Kidney (tissue), 14 donors: ENCODE results near the gene HTRA3. TPM values are rescaled to one million over a fixed set of nuclear protein-coding genes. Genes with fewer than 3 reads are reported as not detected.

ENCODE experiments used
- DNase-seq, 5 donors: peaks; one replicate each; pipeline ENCODE4 v3.0.0-alpha.2; 2013 to 2020
- FAIRE-seq: peaks from 2 replicates; lab custom pipeline; 2012; peaks lifted over from hg19 to GRCh38; lab: Jason Lieb, UNC
- H3K27ac ChIP-seq, 2 donors: one replicate each; pipeline ENCODE4 v1.7.0; 2013; ENCODE audit warnings: low read depth in 2 of 2, low read length in 2 of 2, inconsistent platforms in 1 of 2
- H3K27me3 ChIP-seq: one replicate; pipeline ENCODE4 v1.7.1; 2013; ENCODE audit warnings: low read length, inconsistent platforms; ENCODE audit not compliant: control insufficient read depth, insufficient read depth
- H3K36me3 ChIP-seq, 3 donors: one replicate each; pipeline versions ENCODE4 v1.7.0 to v1.7.1; 2013; ENCODE audit warnings: low read length in 3 of 3, control low read depth in 1 of 3, inconsistent platforms in 1 of 3; ENCODE audit not compliant: insufficient read depth in 3 of 3, control insufficient read depth in 2 of 3
- H3K4me1 ChIP-seq, 3 donors: one replicate each; pipeline versions ENCODE4 v1.7.0 to v1.7.1; 2013; ENCODE audit warnings: low read length in 3 of 3, inconsistent platforms in 1 of 3, low read depth in 1 of 3; ENCODE audit not compliant: control insufficient read depth in 2 of 3, insufficient read depth in 2 of 3
- H3K4me3 ChIP-seq, 3 donors: one replicate each; pipeline versions ENCODE4 v1.7.0 to v1.8.1; 2013; ENCODE audit warnings: low read length in 3 of 3, control low read depth in 1 of 3, inconsistent platforms in 1 of 3
- H3K9ac ChIP-seq, 3 donors: one replicate each; pipeline versions ENCODE4 v1.7.0 to v1.7.1; 2013; ENCODE audit warnings: low read length in 3 of 3, control low read depth in 1 of 3, inconsistent platforms in 1 of 3
- H3K9me3 ChIP-seq, 3 donors: one replicate each; pipeline versions ENCODE4 v1.7.0 to v1.7.1; 2013; ENCODE audit warnings: low read length in 3 of 3, control low read depth in 1 of 3, inconsistent platforms in 1 of 3; ENCODE audit not compliant: control insufficient read depth in 2 of 3, insufficient read depth in 1 of 3
- intact Hi-C: fragments of 100-400 bp; cut with DNase I; formaldehyde crosslinking; loops from one replicate; pipeline ENCODE4 v1.11.1; 2022
- polyA plus RNA-seq: library from polyadenylated mRNA; stranded (reverse); fragments of 350-450 nt; fragmentation: Illumina TruSeq; extraction: RNeasy Lipid Tissue Mini Kit (QIAGEN cat#74804); gene quantifications from one replicate; pipeline ENCODE4 v1.2.3, GENCODE V29; 2014; ENCODE audit warnings: low read depth, low replicate concordance; ENCODE audit not compliant: insufficient read depth
- total RNA-seq: library from RNA; stranded (reverse); fragmentation: NEBNext Ultra II Directional; extraction: Animal tissue kit (Norgen Biotek cat#: 25700); gene quantifications from one replicate; pipeline ENCODE4 v1.2.1, GENCODE V29; 2021
- TF ChIP-seq, protein P1 (sequence below): IDR thresholded peaks from 3 replicates; pipeline ENCODE4 v1.5.1; 2012; ENCODE audit warnings: mild to moderate bottlenecking, moderate library complexity, borderline replicate concordance; ENCODE audit not compliant: insufficient read depth; ENCODE audit errors: extremely low read depth
- donor health status: control.
- donor health status: control.
- donor health status: control.
- donor health status: control.
- donor health status: control.
- donor health status: DM: yes; HTN: yes; CAD: no.
- donor health status: Normal renal cell carcinoma (clear cell type).

Gene HTRA3
- total and polyA plus RNA-seq, 2 donors from 2014 or later = 1.7 to 6.5 TPM

DNA sequence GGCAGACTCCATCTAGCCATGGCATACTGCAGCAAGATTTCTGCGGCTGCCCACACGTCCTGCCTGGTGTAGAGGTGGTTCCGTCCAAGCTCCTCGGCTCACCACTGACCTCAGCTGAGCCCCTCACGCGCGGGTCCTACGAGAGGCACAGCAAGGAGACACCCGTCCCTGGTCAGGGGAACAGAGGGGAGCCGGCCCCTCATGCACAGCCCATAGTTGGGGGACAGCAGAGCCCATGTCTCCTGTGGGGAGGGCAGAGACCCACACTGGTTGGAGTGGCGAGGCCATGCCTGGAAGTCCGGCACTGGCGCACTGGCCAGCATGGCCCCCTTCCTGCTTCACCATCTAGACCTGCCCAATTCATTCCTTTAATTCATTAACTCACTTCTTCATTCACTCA lies 80.8 kb downstream of the HTRA3 start:
- DNase-seq (peak in 2 of 5 donors; percentile 39 to 52), FAIRE-seq (no peak)
- H3K9me3 ChIP-seq = no peaks in the 10 kb centered on the region
- H3K9ac ChIP-seq = no peak overlapping the region
- no peak overlapping the region for H3K27ac ChIP-seq
- no peaks in the 10 kb centered on the region for H3K27me3 ChIP-seq
- H3K4me3 ChIP-seq = no peak overlapping the region
- TF ChIP-seq, protein P1, sequence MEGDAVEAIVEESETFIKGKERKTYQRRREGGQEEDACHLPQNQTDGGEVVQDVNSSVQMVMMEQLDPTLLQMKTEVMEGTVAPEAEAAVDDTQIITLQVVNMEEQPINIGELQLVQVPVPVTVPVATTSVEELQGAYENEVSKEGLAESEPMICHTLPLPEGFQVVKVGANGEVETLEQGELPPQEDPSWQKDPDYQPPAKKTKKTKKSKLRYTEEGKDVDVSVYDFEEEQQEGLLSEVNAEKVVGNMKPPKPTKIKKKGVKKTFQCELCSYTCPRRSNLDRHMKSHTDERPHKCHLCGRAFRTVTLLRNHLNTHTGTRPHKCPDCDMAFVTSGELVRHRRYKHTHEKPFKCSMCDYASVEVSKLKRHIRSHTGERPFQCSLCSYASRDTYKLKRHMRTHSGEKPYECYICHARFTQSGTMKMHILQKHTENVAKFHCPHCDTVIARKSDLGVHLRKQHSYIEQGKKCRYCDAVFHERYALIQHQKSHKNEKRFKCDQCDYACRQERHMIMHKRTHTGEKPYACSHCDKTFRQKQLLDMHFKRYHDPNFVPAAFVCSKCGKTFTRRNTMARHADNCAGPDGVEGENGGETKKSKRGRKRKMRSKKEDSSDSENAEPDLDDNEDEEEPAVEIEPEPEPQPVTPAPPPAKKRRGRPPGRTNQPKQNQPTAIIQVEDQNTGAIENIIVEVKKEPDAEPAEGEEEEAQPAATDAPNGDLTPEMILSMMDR = no peak
- H3K36me3 ChIP-seq = no peaks in the 10 kb centered on the region
- H3K4me1 ChIP-seq = no peaks in the 10 kb centered on the region
- intact Hi-C loops = no loop called here

DNA sequence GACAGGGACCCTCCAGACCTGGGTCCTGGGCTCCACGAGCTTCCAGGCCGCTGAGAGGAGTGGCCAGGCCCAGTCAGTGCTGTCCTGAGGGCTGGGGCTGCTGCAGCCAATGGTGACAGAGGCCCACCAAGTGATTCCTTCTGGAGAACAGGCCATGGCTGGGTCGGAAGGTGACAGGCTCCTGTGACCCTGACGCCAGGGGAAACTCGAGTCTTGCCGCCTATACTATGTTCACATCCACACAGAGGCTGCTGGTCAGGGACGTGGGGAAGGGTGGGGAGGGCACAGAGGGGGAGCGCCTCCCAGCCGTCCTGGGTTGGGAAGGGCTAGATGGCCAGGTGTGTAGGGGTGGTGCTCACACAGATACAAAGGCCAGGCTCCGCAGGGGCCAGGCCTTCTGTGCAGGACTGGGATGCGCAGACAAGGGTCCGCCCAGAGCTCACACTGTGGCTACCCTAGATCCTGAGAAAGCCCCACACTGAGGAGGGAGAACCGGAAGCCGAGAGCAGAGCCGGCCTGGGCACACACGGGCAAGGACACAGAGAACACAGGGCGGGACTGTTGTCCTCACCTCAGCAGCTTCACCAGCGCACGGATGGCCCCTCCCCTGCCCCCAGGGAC lies 81.4 kb downstream of the HTRA3 start:
- peak in 2 of 5 donors; percentile 46 to 48 for DNase-seq
- H3K9me3 ChIP-seq = no peaks in the 10 kb centered on the region
- H3K9ac ChIP-seq = no peak overlapping the region
- H3K4me3 ChIP-seq = no peak overlapping the region
- TF ChIP-seq, protein P1 = no peak
- H3K27ac ChIP-seq = no peak overlapping the region
- intact Hi-C loops = no loop called here
- H3K27me3 ChIP-seq = no peaks in the 10 kb centered on the region
- no peak for FAIRE-seq
- peaks cover 0 to 2% (median 0%) of the 10 kb centered on the region in 3 donors for H3K4me1 ChIP-seq
- no peaks in the 10 kb centered on the region for H3K36me3 ChIP-seq

GRCh38 chr4:8351931-8352367 lies 82.4 kb downstream of the HTRA3 start:
- H3K36me3 ChIP-seq = no peaks in the 10 kb centered on the region
- TF ChIP-seq, protein P1 = no peak
- no peak overlapping the region for H3K27ac ChIP-seq
- no peak overlapping the region for H3K4me3 ChIP-seq
- intact Hi-C loops = no loop called here
- peaks cover 0 to 2% (median 0%) of the 10 kb centered on the region in 3 donors for H3K4me1 ChIP-seq
- peak in 4 of 5 donors; percentile 61 to 92 (median 84) for DNase-seq
- H3K27me3 ChIP-seq = no peaks in the 10 kb centered on the region
- H3K9me3 ChIP-seq = no peaks in the 10 kb centered on the region
- no peak overlapping the region for H3K9ac ChIP-seq
- no peak for FAIRE-seq
